ENCODE data around the gene UNC79. TPM values are rescaled to one million over a fixed set of nuclear protein-coding genes. Genes with fewer than 3 reads are reported as not detected.
"Not testable (repeated sequence)": the region's sequence is repeated elsewhere in the genome, so short reads cannot be mapped to it uniquely, and the experiment has no call there.

UNC79 gene
- not detected in 2 replicates for total RNA-seq (2014; rRNA removed; shearing (Covaris generic))

- DNase-seq (ENCODE audit: low spot score), result no peak
Measured at GRCh38 chr14:93430315-93431035, at the start of gene UNC79. Gene UNC79 (plus strand): TSS chr14:93430939. CDS start chr14:93431030, 91 bp downstream.

DNA sequence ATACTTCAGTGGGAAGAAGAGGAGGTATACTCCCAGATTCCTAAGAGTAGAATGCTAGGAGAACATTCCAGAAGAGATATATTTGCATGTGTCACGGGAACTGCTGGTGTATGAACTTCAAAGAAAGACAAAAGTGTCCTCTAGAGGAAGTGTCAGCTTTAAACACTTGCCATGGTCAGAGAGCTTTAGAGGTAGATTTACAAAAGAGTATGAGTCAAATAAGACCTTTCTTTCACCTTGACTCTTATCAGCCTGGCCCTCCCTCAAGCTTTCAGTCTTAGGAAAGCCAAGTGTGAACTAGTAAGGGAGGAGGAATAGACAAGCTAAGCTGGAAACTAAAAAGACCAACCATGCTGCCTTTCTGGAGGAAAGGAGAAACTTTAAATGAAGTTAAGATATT is 49.1 kb upstream of the UNC79 start:
- DNase-seq (ENCODE audit: low spot score), result no peak

DNA sequence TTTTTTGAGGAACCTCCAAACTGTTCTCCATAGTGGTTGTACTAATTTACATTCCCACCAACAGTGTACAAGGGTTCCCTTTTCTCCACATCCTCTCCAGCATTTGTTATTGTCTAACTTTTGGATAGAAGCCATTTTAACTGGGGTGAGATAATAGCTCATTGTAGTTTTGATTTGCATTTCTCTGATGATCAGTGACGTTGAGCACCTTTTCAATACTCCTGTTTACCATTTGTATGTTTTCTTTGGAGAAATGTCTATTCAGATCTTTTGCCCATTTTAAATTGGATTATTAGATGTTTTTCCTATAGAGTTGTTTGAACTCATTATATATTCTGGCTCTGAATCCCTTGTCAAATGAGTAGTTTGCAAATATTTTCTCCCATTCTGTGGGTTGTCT is 46.5 kb upstream of the UNC79 start:
- DNase-seq (ENCODE audit: low spot score), result not testable (repeated sequence)

DNA sequence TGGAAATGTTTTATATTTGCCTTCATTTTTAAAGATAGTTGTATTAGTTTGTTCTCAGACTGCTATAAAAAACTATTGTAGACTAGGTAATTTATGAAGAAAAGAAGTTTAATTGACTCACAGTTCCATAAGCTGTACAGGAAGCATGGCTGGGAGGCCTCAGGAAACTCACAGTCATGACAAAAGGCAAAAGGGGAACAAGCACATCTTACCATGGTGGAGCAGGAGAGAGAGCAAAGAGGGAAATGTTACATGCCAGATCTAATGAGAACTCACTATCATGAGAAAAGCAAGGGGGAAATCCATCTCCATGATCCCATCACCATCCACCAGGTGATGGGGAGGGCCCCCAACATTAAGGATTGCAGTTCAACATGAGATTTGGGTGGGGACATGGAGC is 35.5 kb upstream of the UNC79 start:
- no peak for DNase-seq (ENCODE audit: low spot score)

DNA sequence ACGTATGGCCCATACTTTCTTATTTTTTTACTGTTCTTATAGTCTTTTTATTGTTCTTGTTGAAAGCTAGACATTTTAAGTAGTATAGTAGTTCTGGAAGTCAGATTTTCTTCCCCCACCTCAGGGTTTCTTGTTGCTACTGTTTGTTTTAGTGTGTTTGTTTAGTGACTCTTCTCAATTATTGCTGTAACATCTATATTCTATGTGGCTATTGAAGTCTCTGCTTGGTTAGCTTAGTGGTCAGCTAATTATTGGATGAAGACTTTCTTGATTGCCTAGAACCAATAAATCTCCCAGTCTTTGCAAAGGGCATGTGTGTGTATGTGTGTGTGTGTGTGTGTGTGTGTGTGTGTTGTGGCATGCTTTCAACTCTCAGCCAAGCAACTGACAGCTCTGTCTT is 34.3 kb upstream of the UNC79 start:
- no peak for DNase-seq (ENCODE audit: low spot score)

DNA sequence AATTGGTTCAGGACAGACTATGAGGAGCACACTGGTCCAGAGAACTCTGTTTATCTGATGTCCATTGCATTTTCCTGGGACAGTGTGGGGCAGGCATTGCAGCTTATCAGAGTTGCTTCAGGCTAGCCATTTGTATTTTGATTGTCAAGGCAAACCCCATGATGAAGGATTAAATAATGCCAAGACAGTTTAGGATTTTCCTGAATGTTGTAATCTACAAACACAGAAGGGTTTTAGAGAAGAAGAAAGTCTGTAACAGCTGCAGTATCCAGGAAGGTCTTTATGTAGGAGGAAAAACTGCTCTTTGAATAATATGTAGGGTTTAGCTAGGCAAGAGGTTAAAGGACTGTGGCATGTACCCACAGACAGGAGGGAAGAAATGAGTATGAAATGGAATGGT is 32.2 kb upstream of the UNC79 start:
- DNase-seq (ENCODE audit: low spot score), result no peak

- no peak for DNase-seq (ENCODE audit: low spot score)
Measured at GRCh38 chr14:93402951-93403350, 27.8 kb upstream of the UNC79 start.

DNA sequence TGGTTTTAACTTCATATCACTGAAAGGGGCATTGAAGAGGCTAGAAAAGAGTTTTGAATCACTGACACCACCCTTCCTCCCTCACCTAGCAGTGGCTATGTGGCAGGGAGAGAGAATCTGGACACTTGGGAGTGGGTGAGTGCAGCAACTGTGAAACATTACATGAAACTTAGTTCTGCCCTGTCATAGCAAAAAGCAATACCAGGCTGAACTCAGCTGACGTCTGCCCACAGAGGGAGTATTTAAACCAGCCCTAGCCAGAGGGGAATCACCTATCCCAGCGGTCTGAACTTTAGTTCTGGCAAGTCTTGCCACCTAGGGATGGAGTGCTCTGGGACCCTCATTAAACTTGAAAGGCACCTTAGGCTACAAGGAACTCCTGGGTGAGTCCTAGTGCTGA is 20.7 kb upstream of the UNC79 start:
- DNase-seq (ENCODE audit: low spot score), result no peak

DNA sequence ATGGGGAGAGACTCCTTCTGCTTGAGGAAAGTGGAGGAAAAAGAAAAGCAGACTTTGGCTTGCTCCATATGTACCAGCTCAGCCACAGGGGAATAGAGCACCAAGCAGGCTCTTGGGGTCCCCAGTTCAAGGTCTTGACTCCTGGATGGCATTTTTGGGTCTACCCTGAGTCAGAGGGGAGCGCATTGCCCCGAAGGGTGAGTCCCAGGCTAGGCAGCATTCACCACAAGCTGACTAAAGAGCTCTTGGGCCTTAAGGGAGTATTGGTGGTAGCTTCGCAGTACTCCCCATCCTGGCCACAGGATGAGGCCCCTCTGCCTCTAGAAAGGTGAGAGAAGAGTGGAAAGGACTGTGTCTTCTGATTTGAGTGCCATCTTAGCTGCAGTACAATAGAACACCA is 19.8 kb upstream of the UNC79 start:
- DNase-seq (ENCODE audit: low spot score), result no peak

DNA sequence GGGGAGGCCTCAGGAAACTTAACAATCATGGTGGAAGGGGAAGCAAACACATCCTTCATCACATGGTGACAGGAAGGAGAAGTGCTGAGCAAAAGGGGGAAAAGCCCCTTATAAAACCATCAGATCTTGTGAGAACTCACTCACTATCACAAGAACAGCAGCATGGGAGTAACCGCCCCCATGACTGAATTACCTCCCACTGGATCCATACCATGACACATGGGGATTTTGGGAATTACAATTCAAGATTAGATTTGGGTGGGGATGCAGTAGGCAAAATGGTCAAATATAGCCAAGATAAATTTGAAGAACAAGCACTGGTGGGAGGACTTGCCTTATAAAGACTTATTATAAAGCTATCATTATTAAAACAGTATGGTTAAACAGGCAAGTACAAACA is 5.6 kb upstream of the UNC79 start:
- DNase-seq (ENCODE audit: low spot score), result not testable (repeated sequence)

DNA sequence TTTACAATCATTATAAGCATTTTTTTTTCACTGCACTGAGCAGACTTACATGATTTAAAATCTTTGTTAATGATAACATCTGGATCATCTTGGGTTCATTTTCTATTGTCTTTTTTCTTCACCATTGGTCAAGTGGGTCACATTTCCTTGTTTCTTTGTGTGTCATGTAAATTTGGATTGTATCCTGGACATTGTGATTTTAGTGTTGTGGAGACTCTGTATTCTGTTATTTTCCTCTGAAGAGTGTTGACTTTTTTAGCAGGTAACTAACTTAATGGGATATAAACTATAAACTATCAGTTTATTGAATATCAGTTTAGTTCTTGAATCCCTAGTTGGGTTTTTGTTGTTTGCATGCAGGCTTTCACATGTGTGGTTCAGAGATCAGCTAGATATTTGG is 4.0 kb upstream of the UNC79 start:
- DNase-seq (ENCODE audit: low spot score), result no peak

DNA sequence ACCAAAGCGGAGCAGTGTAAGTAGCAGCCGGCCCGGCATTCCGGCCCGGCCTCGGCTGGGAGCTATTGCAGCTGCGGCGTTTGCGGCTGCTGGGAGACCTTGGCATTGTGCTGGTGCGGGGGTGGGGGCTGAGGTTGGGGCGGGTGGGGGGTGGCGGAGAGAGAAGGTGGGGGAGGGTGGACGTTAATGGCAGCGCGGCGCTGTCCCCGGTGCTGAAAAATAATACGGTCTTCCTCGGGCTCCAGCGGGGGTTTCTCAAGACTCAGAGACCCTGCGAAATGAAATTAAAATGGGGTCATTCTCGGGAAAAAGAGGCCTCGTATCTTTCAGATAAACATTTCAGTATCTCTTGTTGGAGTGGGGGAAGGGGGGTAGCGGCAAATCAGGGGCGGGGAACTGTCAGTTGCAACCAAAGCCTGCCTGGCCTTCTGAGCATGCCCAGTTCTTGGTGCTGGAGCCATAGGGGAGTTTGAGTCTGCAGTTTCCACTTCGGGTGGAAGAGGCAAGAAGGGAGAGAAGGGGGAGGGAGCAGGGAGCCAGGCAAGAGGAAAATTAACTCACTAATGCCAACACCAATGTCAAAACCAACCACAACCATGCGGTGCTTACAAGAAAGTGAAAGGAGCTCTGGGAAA is 414 bp downstream of the UNC79 start:
- no peak for DNase-seq (ENCODE audit: low spot score)

DNA sequence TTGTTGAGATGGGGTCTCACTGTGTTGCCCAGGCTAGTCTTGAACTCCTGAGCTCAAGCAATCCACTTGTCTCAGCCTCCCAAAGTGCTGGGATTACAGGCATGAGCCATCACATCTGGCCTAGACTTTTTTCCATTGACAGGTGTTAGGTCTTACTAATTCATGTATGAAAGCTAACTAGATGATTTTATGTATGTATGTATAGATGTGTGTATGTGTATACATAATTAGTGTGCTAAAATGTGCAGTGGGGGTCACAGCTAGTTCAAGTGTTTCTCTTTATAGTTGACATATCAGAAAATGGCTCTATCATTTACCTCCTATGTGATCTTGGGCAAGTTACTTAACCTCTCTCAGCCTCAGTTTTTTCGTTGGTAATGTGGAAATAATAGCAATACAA is 23.5 kb downstream of the UNC79 start:
- no peak for DNase-seq (ENCODE audit: low spot score)

DNA sequence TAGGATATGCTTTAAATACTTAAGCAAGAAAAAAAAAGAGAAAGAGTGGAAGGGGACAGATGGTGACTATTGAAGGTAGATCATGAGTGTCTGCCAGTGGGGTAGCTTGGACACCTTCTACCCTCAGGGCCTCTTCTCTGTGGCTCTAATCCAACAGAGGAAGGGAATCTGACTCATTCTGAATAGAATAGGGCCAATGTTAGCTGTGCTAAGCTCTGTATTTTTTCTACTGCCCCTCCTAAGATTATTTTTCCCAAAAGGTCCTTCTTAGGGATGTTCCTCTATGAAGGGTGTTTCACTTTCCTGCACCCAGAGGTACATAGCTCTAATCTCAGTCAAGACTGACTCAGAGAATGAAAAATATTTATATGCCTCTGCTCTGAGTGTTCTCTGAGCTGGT is 25.6 kb downstream of the UNC79 start:
- no peak for DNase-seq (ENCODE audit: low spot score)

- DNase-seq (ENCODE audit: low spot score), result no peak
Measured at GRCh38 chr14:93458234-93458633, 27.5 kb downstream of the UNC79 start.

DNA sequence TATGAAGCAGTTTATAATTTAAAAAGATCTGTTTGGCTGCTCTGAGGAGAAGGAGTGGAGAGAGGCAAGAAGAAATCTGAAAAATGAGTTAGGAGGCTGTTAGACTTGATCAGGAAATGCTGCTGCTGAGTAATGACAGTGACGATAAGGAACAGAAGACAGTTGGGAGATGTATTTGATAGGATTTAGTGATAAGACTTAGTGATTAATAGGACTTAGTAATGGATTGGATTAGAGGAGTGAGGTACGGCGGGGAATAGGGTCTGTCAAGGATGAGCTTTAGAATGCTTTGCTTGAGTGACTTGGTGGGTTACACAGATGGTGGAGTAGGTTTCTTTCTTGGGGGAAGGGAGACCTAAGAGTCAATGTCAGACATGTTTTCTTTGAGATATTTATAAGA is 31.7 kb downstream of the UNC79 start:
- DNase-seq (ENCODE audit: low spot score), result no peak

DNA sequence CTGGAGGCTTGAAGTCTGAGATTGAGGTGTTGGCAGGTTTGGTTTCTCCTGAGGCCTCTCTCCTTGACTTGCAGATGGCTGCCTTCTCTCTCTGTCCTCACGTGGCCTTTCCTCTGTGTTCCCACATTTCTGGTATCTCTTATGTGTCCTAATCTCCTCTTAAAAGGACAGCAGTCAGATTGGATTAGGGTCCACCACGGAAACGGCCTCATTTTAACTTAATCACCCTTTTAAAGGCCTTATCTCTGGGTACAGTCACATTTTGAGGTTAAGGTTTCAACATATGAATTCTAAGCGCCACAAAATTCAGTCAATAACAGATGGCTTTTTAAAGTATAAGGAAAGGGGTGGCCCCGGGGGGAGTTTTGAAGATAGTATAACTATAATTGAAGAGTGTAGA is 33.5 kb downstream of the UNC79 start:
- no peak for DNase-seq (ENCODE audit: low spot score)

- DNase-seq (ENCODE audit: low spot score), result no peak
Measured at GRCh38 chr14:93475471-93475870, 44.7 kb downstream of the UNC79 start.

- DNase-seq (ENCODE audit: low spot score), result no peak
Measured at GRCh38 chr14:93476305-93476704, 45.6 kb downstream of the UNC79 start.

- not testable (repeated sequence) for DNase-seq (ENCODE audit: low spot score)
Measured at GRCh38 chr14:93479074-93479473, 48.3 kb downstream of the UNC79 start.

DNA sequence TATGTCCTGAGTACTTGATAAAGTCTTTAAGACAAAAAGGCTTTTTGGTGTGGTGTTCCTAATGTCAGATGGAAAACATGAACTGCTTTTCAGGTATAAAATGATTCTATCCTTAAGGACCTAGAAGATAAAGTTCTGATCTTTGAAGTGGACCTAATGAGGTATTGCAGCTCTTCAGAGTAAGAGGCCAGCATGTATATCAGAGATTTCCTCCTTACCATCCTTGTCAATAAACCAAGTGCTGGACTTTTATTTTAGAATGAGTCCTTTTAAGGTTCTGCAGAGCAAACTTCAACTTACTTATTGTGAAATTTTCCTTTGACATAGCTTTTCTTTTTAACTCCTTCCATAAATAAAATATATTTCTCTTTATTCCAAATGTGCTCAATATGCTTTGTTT is 50.1 kb downstream of the UNC79 start:
- no peak for DNase-seq (ENCODE audit: low spot score)

GRCh38 chr14:93481758-93482157 is 51.0 kb downstream of the UNC79 start:
- DNase-seq (ENCODE audit: low spot score), result no peak

GRCh38 chr14:93490001-93490400 is 59.3 kb downstream of the UNC79 start:
- no peak for DNase-seq (ENCODE audit: low spot score)

- no peak for DNase-seq (ENCODE audit: low spot score)
Measured at GRCh38 chr14:93493054-93493453, 62.3 kb downstream of the UNC79 start.

All from HT-29 (cell line).